HG03457 (cell line): ENCODE measurements around the gene DAPK1.
"Not testable (repeated sequence)": the region's sequence is repeated elsewhere in the genome, so short reads cannot be mapped to it uniquely, and the experiment has no call there.

Experiments used
- ATAC-seq: cut with Tn5 transposase; IDR thresholded peaks from one replicate; pipeline ENCODE4 v1.9.1; 2021; ENCODE audit warnings: moderate number of reproducible peaks; ENCODE audit not compliant: unreplicated experiment

The DAPK1 gene

GRCh38 chr9:87540444-87541105 is 42.9 kb downstream of the DAPK1 start:
- no peak for ATAC-seq

- ATAC-seq, result no peak
Measured at GRCh38 chr9:87541663-87542062, 44.0 kb downstream of the DAPK1 start.

GRCh38 chr9:87542141-87542540 is 44.5 kb downstream of the DAPK1 start:
- no peak for ATAC-seq

GRCh38 chr9:87543251-87543650 is 45.6 kb downstream of the DAPK1 start:
- ATAC-seq, result no peak

- ATAC-seq, result no peak
Measured at GRCh38 chr9:87545858-87546257, 48.2 kb downstream of the DAPK1 start.

GRCh38 chr9:87546704-87547103 is 49.0 kb downstream of the DAPK1 start:
- ATAC-seq, result no peak

GRCh38 chr9:87547671-87548081 is 50.0 kb downstream of the DAPK1 start:
- no peak for ATAC-seq

GRCh38 chr9:87548159-87548558 is 50.5 kb downstream of the DAPK1 start:
- ATAC-seq, result no peak

GRCh38 chr9:87549088-87549487 is 51.4 kb downstream of the DAPK1 start:
- ATAC-seq, result not testable (repeated sequence)

GRCh38 chr9:87549791-87550190 is 52.1 kb downstream of the DAPK1 start:
- no peak for ATAC-seq

- no peak for ATAC-seq
Measured at GRCh38 chr9:87550253-87550954, 52.7 kb downstream of the DAPK1 start.

- no peak for ATAC-seq
Measured at GRCh38 chr9:87551772-87552217, 54.1 kb downstream of the DAPK1 start.

GRCh38 chr9:87554171-87554910 is 56.7 kb downstream of the DAPK1 start:
- ATAC-seq, result no peak

GRCh38 chr9:87554976-87555375 is 57.3 kb downstream of the DAPK1 start:
- no peak for ATAC-seq

GRCh38 chr9:87556039-87556438 is 58.4 kb downstream of the DAPK1 start:
- ATAC-seq, result no peak

GRCh38 chr9:87556821-87557220 is 59.2 kb downstream of the DAPK1 start:
- ATAC-seq, result no peak

GRCh38 chr9:87557996-87558395 is 60.3 kb downstream of the DAPK1 start:
- no peak for ATAC-seq

- ATAC-seq, result no peak
Measured at GRCh38 chr9:87558606-87559190, 61.0 kb downstream of the DAPK1 start.

- ATAC-seq, result no peak
Measured at GRCh38 chr9:87562062-87562461, 64.4 kb downstream of the DAPK1 start.

- ATAC-seq, result no peak
Measured at GRCh38 chr9:87562530-87563170, 65.0 kb downstream of the DAPK1 start.

- ATAC-seq, result no peak
Measured at GRCh38 chr9:87564111-87564510, 66.4 kb downstream of the DAPK1 start.
